Measurements from ENCODE around the gene LRRC3.

- no peak for TF ChIP-seq CTCF (IDR thresholded peaks at IDR 0.05)
- TF ChIP-seq POLR2A (IDR thresholded peaks at IDR 0.05) = no peak
- no peak for TF ChIP-seq POLR2AphosphoS5 (IDR thresholded peaks at IDR 0.05)
- no peak for TF ChIP-seq EP300 (IDR thresholded peaks at IDR 0.05)
Measured at GRCh38 chr21:44486302-44486701, 31.0 kb downstream of the LRRC3 start.

Measured in suprapubic skin (tissue), 4 donors.